AG04449 (cell line): ENCODE measurements around the gene MPP7.

ENCODE experiments used
- CTCF ChIA-PET: fragments of 350-600 bp; formaldehyde crosslinking; extraction: SDS; loops from one replicate; lab custom pipeline; 2021; ENCODE audit warnings: antibody characterized with exemption; lab: Yijun Ruan, JAX
- POLR2A ChIA-PET: fragments of 400-600, 350-600 bp; formaldehyde crosslinking; extraction: SDS; loops from one replicate; lab custom pipeline; 2020; ENCODE audit warnings: antibody characterized with exemption, inconsistent platforms; lab: Yijun Ruan, JAX
- DNase-seq: peaks from one replicate; pipeline ENCODE4 v3.0.0-alpha.2; 2010; ENCODE audit warnings: low read depth, low spot score
- H3K4me3 ChIP-seq: 2 replicates; pipeline ENCODE4 v1.5.1; 2011; ENCODE audit warnings: low read depth, mild to moderate bottlenecking, control low read depth, low read length
- TF ChIP-seq, protein P1 (sequence below): IDR thresholded peaks from one replicate; pipeline ENCODE4 v1.5.1; 2011; ENCODE audit warnings: mild to moderate bottlenecking, moderate library complexity, low read length, control low read depth, inconsistent platforms; ENCODE audit not compliant: insufficient read depth; ENCODE audit errors: missing control alignments

MPP7 gene

DNA sequence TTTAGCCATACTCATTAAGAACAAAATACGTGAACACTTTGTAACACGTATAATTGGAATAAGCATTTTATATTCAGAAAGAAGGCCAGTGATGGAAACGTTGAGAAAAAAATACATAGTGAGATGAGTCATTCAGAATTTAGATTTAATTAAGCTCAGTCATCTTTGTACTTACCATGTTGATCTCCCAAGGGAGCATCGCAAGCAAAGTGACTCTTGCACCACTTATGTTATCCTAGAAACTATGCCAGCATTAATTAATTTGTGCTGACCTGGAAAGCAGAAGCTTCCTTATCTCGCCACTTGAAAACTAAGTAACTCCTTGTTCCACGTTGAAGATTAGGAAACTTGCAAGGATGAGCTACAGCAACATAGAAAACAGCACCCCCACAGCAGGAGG, 9.7 kb upstream of the MPP7 start:
- ChIA-PET CTCF (interaction anchor here (1.2 to 4.5 kb wide), 5 partner anchors 10 to 81 kb away, joined by 3 to 27 read pairs (median 4); partner anchors contain the start of gene MPP7), POLR2A (no interaction called here)
- no peak for DNase-seq
- no peak overlapping the region for H3K4me3 ChIP-seq
- TF ChIP-seq, protein P1, sequence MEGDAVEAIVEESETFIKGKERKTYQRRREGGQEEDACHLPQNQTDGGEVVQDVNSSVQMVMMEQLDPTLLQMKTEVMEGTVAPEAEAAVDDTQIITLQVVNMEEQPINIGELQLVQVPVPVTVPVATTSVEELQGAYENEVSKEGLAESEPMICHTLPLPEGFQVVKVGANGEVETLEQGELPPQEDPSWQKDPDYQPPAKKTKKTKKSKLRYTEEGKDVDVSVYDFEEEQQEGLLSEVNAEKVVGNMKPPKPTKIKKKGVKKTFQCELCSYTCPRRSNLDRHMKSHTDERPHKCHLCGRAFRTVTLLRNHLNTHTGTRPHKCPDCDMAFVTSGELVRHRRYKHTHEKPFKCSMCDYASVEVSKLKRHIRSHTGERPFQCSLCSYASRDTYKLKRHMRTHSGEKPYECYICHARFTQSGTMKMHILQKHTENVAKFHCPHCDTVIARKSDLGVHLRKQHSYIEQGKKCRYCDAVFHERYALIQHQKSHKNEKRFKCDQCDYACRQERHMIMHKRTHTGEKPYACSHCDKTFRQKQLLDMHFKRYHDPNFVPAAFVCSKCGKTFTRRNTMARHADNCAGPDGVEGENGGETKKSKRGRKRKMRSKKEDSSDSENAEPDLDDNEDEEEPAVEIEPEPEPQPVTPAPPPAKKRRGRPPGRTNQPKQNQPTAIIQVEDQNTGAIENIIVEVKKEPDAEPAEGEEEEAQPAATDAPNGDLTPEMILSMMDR = no peak

GRCh38 chr10:28311104-28311503, 8.2 kb upstream of the MPP7 start:
- TF ChIP-seq, protein P1 = no peak
- POLR2A ChIA-PET = no interaction called here
- DNase-seq = no peak
- CTCF ChIA-PET = interaction anchor here (4.5 kb wide), 1 partner anchor 9 kb away, joined by 27 read pairs; the partner anchor contains the start of gene MPP7
- no peak overlapping the region for H3K4me3 ChIP-seq

- ChIA-PET POLR2A (no interaction called here), CTCF (no interaction called here)
- no peak overlapping the region for H3K4me3 ChIP-seq
- no peak for DNase-seq
- TF ChIP-seq, protein P1 = no peak
These were observed 4.4 kb upstream of the MPP7 start for GRCh38 chr10:28307267-28307666.

- ChIA-PET CTCF (interaction anchor here (1.0 kb wide), 1 partner anchor 16 kb away, joined by 3 read pairs; no protein-coding TSS in a partner anchor), POLR2A (no interaction called here)
- no peak overlapping the region for H3K4me3 ChIP-seq
- TF ChIP-seq, protein P1 = no peak
- DNase-seq = no peak
These were observed 2.7 kb upstream of the MPP7 start for GRCh38 chr10:28305553-28305952.

DNA sequence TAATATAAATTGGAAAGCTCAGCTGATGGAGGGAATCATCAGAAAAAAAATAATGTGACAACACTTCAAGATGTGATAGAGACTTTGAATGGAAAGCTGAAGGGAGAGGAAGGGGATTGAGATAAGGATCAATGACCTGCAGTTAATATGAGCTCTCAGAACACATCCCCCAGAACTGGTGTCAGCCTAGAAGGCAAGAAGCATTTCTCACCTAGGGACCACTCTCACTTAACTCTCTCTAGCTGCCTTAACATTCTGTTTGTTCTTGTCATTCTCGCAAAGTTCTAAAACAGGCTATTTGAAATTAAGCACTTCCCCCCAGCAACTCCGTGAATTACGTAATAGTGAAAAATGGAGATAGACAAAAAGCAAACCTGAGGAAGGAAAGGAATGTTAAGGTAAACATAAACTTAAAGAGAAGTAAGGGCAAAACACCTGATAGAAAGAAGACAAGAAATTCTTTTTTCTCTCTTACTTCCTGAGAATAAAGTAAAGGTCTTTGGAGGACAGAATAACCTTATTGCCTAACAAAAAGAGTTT, 1.2 kb upstream of the MPP7 start:
- no peak for DNase-seq
- CTCF ChIA-PET = interaction anchor here (1.2 to 4.5 kb wide), 8 partner anchors 9 to 77 kb away, joined by 3 to 56 read pairs (median 9); no protein-coding TSS in a partner anchor
- TF ChIP-seq, protein P1 = no peak
- POLR2A ChIA-PET = no interaction called here
- H3K4me3 ChIP-seq = no peak overlapping the region

DNA sequence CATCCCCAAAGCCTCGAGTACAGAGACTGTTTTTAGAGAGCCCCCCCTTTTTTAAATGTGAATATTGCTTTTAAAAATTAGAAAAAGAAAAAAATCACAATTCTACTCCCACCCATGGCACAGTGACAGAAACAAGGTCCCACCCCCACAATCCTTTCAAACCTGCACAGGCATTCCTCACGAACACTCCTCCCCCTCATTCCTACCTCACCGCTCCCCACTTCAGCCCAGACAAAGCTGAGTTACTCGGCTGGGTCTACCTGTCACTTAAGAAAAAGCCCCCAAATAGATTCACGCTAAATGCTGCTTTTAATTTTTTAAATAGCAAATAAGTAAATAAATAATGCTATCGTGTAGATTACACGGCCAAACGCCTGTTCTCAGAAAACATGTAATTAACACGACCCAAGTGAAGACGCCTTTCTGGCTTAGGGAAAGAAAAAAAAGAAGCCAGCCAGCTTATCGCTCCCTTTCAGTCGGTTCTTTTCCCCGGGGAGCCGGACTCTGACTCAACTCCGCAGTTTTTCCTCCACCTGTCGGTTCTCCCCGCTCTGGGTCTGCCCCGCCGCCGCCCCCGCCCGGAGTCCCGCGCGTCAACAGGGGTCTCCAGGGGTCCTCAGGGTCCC, 739 bp downstream of the MPP7 start:
- ChIA-PET CTCF (interaction anchor here (0.9 to 4.5 kb wide), 12 partner anchors 9 to 91 kb away, joined by 3 to 56 read pairs (median 5); no protein-coding TSS in a partner anchor), POLR2A (no interaction called here)
- no peak for DNase-seq
- TF ChIP-seq, protein P1 = no peak
- H3K4me3 ChIP-seq = peak overlapping the region; percentile 67
